Type B pancreatic cell (in vitro differentiated cells): ENCODE results near the gene C16orf82. TPM values are rescaled to one million over a fixed set of nuclear protein-coding genes. Genes with fewer than 3 reads are reported as not detected.

ENCODE experiments used
- DNase-seq: peaks from one replicate; pipeline ENCODE4 v3.0.0; 2021; ENCODE audit warnings: mixed read lengths; ENCODE audit not compliant: unreplicated experiment; ENCODE audit errors: extremely low spot score
- H3K27ac Mint-ChIP-seq: 2 replicates; pipeline ENCODE4 v1.8.0; 2021; ENCODE audit warnings: mild to moderate bottlenecking, mixed read lengths
- H3K27me3 Mint-ChIP-seq: 2 replicates; pipeline ENCODE4 v1.8.0; 2021; ENCODE audit warnings: mixed read lengths
- H3K36me3 Mint-ChIP-seq: 2 replicates; pipeline ENCODE4 v1.8.0; 2021; ENCODE audit warnings: mixed read lengths
- H3K4me1 Mint-ChIP-seq: one replicate; pipeline ENCODE4 v1.8.0; 2021; ENCODE audit warnings: mixed read lengths; ENCODE audit not compliant: unreplicated experiment
- H3K4me3 Mint-ChIP-seq: 2 replicates; pipeline ENCODE4 v1.8.0; 2021; ENCODE audit warnings: mild to moderate bottlenecking, mixed read lengths
- H3K9me3 Mint-ChIP-seq: 2 replicates; pipeline ENCODE4 v1.8.0; 2021; ENCODE audit warnings: mixed read lengths
- total RNA-seq: library from RNA; stranded (reverse); gene quantifications from 2 replicates; pipeline ENCODE4 v1.2.1, GENCODE V29; 2021; ENCODE audit warnings: low replicate concordance
- TF ChIP-seq, protein P1 (sequence below): fragments of 200-600 bp; sonication (generic); conservative IDR thresholded peaks from 2 replicates; pipeline ENCODE4 v1.5.0; 2021; ENCODE audit warnings: antibody characterized with exemption, mild to moderate bottlenecking

C16orf82 gene
- total RNA-seq, 1 donor from 2014 or later = 0.43 TPM

DNA sequence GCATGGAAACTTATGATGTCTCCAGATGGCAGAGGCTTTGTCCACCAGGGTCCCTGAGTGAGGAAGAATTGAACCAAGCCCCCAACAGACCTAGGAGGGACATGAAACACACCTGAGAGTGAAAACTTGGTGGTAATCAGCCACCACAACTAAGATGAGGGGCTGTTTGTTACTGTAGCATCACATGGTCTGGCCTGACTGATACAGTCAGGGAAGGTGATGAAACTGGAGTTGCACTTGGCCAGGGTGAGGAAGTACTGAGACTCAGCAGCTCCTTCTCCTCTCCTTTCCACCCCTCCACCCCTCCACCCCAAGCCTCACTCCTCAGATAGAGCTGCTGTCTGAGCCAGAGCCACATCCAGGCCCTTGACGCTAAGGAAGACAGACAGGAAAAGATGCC is 37.2 kb downstream of the C16orf82 start:
- TF ChIP-seq, protein P1, sequence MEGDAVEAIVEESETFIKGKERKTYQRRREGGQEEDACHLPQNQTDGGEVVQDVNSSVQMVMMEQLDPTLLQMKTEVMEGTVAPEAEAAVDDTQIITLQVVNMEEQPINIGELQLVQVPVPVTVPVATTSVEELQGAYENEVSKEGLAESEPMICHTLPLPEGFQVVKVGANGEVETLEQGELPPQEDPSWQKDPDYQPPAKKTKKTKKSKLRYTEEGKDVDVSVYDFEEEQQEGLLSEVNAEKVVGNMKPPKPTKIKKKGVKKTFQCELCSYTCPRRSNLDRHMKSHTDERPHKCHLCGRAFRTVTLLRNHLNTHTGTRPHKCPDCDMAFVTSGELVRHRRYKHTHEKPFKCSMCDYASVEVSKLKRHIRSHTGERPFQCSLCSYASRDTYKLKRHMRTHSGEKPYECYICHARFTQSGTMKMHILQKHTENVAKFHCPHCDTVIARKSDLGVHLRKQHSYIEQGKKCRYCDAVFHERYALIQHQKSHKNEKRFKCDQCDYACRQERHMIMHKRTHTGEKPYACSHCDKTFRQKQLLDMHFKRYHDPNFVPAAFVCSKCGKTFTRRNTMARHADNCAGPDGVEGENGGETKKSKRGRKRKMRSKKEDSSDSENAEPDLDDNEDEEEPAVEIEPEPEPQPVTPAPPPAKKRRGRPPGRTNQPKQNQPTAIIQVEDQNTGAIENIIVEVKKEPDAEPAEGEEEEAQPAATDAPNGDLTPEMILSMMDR = no peak
- no peak overlapping the region for H3K27ac Mint-ChIP-seq
- no peak for DNase-seq
- H3K4me1 Mint-ChIP-seq = no peaks in the 10 kb centered on the region
- H3K36me3 Mint-ChIP-seq = no peaks in the 10 kb centered on the region
- no peaks in the 10 kb centered on the region for H3K9me3 Mint-ChIP-seq
- H3K4me3 Mint-ChIP-seq = no peak overlapping the region
- H3K27me3 Mint-ChIP-seq = peaks cover 10% of the 10 kb centered on the region

DNA sequence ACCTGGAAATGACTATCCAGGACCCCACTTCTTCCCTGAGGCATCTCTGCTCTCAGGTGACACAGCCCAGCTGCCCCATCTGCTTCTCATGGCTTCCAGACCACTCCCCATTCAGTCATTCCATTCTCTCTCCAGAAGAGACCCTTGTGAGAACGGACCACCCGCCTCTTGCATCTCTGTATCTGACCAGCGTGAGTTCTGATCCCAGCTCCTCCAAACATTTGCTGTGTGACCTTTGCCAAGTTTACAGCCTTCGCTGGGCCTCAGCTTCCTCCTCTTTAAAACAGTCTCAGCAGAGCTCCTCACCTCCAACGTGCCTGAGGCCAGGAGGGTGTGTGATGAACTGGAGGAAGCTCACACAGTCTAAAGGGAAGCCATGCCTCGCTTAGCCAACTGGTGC is 39.6 kb downstream of the C16orf82 start:
- Mint-ChIP-seq H3K4me3 (no peak overlapping the region), H3K4me1 (no peaks in the 10 kb centered on the region), H3K27ac (peak overlapping the region; percentile 11), H3K27me3 (peaks cover 6% of the 10 kb centered on the region), H3K36me3 (no peaks in the 10 kb centered on the region), H3K9me3 (no peaks in the 10 kb centered on the region)
- DNase-seq = no peak
- TF ChIP-seq, protein P1 = no peak

DNA sequence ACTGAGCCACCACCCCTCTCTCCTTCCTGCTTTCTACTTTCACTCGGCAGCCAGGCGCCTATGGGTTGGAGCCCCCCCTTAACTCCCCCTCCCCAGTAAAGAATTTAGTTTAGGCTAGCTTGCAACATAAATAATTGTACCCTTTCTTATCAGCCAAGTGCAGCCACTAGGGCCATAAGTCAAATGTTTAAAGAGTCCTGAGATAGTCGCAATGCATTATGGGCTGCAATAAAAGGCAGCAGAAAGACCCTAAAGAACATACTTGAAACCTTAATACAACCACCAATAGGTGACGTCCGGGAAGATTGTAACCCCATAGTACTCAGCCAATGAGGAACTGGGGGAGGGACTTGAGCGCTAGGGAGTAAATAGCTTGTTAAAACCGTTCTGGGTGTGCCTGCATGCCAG is 40.5 kb downstream of the C16orf82 start:
- H3K9me3 Mint-ChIP-seq = no peaks in the 10 kb centered on the region
- no peak for DNase-seq
- TF ChIP-seq, protein P1 = no peak
- H3K4me1 Mint-ChIP-seq = no peaks in the 10 kb centered on the region
- no peak overlapping the region for H3K27ac Mint-ChIP-seq
- H3K27me3 Mint-ChIP-seq = peaks cover 11% of the 10 kb centered on the region
- no peaks in the 10 kb centered on the region for H3K36me3 Mint-ChIP-seq
- no peak overlapping the region for H3K4me3 Mint-ChIP-seq

DNA sequence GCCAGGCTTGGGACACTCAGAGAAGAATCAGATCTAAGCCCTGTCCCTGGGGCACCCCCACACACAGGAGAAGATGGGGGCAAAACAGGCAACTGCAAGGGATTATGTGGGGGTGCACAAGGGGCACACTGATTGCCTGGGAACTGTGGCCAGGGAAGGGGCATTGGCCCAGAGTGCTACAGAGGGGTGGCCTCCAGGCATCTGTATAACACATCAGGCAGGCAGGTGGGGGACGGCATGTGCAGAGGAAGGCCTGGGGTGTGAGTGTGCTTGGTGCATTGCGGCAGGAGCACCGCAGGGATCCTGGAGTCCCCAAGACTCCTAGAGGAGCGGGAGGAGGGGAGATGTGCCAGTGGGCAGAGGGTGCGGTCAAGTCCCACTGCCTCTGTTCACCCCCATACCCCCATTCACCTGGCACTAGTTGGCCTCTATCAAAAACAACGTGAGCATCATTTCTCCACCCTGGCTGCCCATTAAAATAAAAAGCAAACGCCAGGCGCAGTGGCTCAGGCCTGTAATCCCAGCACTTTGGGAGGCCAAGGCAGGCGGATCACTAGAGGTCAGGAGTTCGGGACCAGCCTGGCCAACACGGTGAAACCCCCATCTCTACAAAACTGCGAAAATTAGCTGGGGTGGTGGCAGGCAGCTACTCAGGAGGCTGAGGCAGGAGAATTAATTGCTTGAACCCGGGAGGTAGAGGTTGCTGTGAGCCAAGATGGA is 41.5 kb downstream of the C16orf82 start:
- H3K27me3 Mint-ChIP-seq = peaks cover 15% of the 10 kb centered on the region
- H3K9me3 Mint-ChIP-seq = no peaks in the 10 kb centered on the region
- DNase-seq = peak; percentile 53
- H3K4me3 Mint-ChIP-seq = no peak overlapping the region
- no peaks in the 10 kb centered on the region for H3K36me3 Mint-ChIP-seq
- no peaks in the 10 kb centered on the region for H3K4me1 Mint-ChIP-seq
- TF ChIP-seq, protein P1 = no peak
- H3K27ac Mint-ChIP-seq = no peak overlapping the region

DNA sequence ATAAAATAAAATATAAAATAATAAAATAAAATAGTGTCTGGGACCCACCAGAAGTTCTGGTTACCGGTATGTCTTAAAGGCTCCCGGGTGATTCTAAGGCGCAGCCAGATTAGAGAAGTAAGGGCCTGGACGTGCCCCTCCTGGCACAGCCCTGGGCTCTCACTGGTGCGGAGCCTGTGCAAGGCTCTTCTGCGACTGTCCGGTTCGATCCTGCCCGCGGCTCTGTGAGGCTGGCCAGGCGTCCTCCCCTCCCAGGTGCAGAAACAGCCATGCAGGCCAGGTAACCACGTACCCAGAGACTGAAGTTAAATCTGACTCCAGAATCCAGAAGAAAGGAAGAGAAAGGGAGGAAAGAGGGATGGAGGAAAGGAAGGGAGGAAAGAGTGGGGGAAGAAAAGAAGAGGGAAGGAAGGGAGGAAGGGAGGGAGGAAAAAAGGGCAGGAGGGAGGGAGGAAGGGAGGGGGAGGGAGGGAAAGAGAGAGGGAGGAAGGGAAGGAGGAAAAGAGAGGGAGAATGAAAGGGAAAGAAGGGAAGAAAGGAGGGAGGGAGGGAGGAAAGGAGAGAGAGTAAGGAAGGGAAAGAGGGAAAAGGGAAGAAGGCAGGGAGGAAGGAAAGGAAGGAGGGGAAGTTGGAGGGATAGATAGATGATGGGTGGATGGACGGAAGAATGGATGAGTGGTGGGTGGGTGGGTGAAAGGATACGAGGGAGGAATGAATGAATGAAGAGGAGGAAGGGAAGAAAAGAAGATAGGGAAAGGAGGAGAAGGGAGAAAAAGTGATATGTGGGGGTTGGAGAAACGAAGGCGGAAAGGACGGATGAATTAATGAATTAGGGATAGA is 42.3 kb downstream of the C16orf82 start:
- TF ChIP-seq, protein P1 = no peak
- no peaks in the 10 kb centered on the region for H3K36me3 Mint-ChIP-seq
- H3K27ac Mint-ChIP-seq = peak overlapping the region; percentile 41
- H3K27me3 Mint-ChIP-seq = peaks cover 15% of the 10 kb centered on the region
- DNase-seq = peak; percentile 47
- H3K9me3 Mint-ChIP-seq = no peaks in the 10 kb centered on the region
- peak overlapping the region; percentile 81 for H3K4me3 Mint-ChIP-seq
- H3K4me1 Mint-ChIP-seq = no peaks in the 10 kb centered on the region
